HG02840 (cell line): ENCODE results near the gene ARHGEF7.

Source experiments
- ATAC-seq: cut with Tn5 transposase; IDR thresholded peaks from one replicate; pipeline ENCODE4 v1.9.1; 2021; ENCODE audit warnings: mild to moderate bottlenecking, moderate library complexity, moderate number of reproducible peaks; ENCODE audit not compliant: unreplicated experiment, low FRiP score

Gene ARHGEF7

DNA sequence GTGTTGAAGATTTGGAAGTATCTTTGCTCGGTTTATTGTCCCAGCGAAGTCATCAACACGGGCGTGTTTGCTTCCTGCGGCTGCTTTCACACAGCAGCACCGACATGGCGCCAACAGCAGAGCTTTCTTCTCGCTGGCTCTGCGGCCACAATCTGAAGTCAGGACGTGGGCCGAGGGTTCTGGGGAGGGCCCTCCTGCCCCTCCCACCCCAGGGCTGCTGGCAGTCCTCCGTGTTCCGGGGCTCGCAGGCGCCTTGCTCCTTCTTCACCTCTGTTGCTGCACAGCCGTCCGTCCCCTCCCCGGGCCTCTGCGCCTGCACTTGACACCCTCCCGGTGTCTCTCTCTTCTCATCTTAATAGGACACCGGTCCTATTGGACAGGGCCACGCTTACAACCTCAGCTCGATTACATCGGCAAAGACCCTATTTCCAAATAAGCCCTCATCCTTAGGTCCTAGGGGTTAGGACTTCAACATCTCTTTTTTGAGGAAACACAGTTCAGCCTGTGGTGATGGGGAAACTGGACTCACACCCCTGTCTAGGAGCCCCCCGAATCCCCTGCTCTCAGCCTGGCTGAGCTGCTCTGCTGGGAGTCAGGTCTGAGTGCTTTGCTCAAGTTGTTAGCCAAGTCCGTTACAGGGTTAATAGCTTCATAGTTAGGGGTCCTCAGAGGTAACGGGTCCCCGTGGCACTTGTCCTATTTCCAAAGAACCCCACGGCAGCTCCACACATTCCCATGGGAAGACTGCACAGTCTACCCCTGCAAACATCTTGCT, 202.6 kb downstream of the ARHGEF7 start:
- no peak for ATAC-seq

DNA sequence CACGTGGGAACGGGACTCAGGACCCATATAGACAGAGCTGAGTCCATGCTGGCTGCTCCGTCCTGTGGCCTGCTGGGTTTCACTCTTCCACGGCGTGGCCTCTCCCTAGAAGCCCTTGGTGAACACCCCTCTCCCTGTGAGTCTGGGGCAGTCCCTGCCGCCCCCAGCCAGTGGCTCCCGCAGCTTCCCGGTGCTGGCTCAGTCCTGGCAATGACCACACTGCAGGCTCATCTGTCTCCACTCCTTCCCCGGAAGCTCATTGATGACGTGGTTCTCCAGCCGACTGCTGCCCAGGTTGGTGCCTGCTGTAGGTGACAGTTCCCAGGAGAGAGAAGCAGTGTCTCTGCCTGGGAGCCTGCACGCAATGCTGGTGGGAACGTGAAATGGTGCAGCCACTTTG, 203.3 kb downstream of the ARHGEF7 start:
- no peak for ATAC-seq

DNA sequence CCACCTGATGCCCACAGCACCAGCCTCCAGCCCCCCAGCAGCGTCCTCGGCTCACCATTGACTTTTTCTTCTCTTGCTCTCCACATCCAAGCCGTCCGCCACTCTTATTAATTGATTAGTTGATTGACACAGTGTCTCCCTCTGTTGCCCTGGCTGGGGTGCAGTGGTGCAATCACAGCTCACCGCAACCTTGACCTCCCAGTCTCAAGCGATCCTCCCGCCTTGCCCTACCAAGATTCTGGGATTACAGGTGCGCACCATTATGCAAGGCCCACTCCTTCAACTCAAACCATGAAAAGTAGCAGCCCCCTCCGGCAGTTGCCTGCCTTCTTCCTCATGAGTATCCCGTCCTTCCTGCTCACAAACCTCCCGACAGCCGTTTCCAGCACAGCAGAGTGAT, 204.4 kb downstream of the ARHGEF7 start:
- ATAC-seq, result no peak

DNA sequence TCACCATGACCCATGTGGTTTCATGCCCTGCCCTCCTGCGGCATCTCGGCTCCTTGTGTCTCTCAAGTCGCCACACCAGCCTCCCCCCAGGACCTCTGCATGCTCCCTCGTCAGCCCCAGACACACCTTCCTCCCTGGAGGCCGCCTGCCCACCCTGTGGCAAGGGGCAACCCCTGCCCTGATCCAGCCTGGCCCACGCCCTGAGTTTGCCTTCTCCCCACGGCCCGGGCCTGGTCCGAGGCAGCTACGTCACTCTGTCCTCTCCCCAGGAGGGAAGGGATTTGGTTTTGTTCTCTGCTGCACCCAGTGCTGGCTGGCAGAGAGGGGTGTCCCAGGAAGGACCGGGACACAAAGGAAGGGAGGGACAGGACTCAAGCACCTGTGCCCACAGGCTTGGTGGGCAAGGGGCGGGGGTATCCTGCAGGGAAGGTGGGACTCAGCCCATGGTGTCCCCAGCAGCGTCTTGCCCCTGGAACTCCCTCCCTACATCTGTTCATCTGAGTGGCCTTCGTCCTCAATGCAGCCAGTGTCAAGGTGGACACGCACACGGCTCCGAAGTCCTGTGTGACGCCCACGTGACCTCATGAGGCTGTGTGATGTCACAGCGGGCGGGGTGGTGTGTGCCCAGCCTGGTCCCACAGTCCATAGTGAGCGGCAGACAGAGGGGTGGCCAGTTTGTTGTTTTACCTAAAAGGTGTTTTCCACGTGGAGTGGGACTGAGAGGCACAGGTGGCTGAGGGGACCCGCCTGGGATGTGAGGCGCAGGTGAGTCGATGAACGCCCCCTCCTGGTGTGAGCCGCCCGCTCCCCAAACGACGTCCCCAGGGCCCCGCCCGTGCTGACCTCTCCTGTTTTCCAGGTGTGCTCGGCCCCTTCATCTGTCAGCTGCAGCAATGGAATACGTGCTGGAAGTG, 205.1 kb downstream of the ARHGEF7 start, which contains the start of gene TEX29:
Gene TEX29, plus strand, starts transcription at position 645 of the 914 bp plus-strand sequence. Its CDS starts 249 bp downstream, at position 894.
- ATAC-seq, result no peak

DNA sequence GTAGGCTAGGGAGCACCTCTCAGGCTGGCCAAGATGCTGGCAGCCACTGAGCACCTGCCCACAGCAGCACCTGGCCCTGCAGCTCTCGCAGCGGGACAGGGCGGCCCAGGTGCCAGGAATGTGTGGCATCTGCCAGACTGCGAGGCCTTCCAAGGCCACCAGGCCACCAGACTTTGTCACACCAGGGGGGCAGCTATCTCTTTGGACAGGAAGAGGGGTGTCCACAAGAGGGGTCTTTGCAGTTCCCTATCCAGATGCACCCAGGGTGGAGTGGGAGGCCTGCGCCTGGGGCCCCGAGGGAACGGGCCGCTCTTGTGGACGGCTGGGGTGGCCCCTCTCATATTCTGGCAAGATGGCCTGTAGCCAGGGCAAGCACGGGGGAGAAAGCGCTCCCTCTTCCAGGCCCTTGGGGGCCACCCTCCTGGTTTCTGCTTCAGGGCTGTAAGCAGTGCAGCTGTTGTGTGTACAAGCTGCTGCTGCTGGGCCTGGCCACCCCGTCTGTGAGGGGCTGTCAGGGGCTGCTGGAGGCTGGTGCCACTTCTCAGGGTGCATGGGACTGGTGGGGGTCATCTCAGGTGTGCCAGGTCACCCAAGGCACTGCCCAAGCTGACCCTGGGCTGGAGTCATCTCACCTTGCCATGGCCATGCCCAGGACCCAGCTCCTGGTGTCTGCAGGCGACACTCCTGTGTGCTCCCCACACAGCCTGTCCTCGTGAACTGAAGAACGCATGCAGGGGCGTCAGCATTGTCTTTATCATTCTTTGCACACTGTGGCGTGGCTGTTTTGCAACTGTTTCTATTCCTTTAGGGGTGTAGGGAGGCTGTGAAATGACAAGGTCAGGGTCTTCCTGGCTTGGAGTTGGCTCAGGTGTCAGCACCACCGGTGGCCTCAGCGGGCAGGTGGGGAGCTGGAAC, 207.1 kb downstream of the ARHGEF7 start:
- ATAC-seq, result no peak

DNA sequence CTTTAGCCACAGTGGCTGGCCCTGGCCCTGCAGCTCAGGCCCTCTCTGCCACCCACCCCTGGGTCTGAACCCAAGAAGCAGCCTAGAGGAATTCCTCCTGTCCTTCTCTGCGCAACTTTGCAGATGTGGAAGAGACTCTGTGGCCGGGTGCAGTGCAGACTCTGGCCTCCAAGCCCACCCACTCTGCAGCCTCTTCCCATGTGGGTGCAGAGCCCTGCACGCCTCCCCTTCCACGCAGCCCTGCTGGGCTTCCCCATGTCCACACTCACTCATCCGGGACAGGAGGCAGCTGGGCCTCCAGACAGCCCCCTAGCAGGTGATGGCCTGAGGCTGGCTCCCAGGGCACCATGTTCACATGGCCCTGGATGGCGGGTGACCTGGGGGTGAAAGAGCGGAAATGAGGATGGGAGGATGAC, 207.8 kb downstream of the ARHGEF7 start:
- no peak for ATAC-seq

DNA sequence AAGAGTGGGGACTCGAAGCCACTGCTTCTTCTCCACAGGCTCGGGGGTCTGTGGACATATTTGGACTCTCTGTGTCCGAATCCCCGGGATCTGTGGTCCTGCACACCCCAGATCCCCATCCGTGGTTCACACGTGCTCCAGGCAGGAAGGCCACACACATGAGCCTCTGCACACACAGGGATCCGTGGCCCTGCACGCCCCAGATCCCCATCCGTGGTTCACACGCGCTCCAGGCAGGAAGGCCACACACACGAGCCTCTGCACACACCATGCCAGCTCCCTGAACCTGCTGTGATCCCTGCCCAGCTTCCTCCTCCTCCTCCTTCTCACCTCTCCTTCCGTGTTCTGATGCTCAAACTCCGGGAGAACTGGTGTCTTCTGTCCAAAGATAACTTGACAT, 208.4 kb downstream of the ARHGEF7 start:
- ATAC-seq, result no peak

DNA sequence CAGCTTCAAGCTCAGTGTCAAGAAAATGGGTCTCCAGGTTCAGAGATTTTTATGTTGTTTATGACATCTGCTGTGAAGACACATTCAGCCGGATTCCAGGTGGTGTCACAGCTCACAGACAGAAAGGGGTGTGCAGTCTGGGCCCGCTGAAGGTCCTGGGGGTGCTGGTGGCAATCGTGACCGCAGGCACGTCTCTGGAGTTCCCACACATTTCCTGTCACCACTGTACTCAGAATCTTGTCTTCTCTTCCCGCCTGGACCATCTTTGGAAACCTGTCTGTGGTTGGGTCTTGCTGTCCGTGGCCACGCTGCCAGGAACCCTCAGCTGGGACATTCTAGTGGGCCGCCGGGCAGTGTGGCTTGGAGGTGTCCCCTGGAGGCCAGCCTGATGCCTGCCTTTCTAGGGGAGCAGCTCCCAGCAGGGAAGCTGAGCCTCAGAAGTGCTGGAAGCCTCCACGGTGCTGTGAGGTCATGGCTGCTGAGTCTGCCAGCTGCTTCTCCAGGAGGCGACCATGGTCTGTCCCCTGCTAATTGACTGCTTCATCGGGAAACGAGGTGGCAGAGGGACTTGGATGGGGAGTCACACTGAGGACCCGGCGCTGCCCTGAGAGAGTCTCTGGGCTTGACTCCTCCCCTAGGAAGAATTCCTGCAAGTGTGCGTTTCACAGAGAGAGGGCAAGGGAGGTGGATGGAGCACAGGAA, 209.0 kb downstream of the ARHGEF7 start:
- no peak for ATAC-seq

DNA sequence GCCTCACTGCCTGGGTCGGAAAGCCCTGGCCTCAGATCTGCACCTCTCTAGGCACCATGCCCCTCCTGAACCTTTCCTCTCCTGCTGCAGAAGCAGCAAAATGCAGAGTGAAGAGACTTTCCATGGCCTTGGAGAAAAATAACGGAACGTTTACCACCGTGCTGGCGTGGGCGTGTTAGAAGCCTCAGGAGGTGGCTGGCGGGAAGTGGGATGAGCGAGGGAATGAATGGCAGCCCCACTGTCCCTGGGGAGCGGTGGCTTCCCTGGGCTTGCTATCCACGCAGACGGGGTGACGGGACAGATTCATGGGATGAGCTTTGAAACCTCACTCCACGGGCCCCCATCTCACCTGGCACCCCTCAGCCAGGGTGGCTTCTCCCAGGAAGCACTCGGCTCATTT, 209.6 kb downstream of the ARHGEF7 start:
- no peak for ATAC-seq

DNA sequence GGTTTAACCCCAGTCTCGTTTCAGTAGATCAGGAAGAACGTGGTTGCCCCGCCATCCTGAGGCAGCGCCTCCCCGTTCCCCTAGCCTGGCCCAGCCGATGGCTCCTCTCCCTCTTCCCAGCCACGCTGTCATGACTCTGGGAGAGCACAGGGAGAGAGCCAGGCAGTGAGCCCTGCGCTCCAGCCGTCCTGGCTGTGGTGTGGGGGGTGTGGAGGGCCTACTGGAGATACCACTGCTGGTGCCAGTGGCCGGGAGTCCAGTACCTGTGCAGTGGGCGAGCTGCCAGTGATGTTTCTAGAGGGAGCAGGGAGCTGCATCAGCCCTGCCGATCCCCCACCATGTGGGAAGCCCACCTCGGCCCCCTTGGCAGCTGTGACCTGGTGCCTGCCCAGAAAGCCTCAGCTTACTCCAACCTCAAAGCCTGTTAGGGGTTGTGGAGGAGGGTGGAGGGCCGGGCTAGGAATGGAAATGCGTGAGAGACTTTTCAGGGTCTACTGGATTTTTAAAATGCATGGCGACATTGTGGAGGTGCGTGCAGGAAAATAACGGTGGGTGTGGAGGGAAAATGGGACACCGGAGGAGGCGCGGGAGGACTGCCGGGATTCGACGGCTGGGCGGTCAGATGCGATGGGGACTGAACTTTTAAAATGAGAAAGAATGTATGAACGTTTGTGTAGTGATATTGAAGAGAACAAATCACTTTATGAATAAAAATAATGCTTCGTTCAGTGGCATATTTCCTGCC, 210.2 kb downstream of the ARHGEF7 start:
- no peak for ATAC-seq

DNA sequence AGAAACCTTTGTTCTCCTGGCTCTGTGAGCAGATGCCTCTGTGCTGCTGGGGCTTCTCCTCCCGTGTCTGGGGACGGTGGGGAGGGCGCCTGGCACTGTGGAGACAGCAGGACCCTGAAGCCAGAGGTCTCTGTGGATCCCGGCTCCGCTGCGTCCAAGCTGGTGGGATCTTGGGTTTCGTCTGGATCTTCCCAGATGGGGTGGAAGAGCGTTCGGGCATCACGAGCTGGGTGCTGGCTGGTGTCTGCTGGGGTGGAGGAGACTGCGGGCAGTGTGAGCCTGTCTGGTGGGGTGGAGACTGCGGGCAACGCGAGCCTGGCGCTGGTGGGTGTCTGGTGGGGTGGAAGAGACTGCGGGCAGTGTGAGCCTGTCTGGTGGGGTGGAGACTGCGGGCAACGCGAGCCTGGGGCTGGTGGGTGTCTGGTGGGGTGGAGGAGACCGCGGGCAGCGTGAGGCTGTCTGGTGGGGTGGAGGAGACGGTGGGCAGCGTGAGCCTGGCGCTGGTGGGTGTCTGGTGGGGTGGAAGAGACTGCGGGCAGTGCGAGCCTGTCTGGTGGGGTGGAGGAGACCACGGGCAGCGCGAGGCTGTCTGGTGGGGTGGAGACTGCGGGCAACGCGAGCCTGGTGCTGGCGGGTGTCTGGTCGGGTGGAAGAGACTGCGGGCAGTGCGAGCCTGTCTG, 211.0 kb downstream of the ARHGEF7 start:
- no peak for ATAC-seq

DNA sequence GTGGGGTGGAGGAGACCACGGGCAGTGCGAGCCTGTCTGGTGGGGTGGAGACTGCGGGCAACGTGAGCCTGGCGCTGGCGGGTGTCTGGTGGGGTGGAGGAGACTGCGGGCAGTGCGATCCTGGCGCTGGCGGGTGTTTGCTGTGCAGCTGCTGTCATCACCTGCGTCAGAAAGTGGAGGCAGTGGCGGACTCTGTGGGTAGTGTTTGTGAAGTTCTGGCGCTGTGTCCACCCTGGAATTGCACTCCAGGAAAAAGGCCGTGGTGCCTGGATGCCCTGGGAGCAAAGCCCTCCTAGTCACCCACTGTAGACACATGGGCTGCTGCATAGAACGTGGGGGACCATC, 211.5 kb downstream of the ARHGEF7 start:
- no peak for ATAC-seq

DNA sequence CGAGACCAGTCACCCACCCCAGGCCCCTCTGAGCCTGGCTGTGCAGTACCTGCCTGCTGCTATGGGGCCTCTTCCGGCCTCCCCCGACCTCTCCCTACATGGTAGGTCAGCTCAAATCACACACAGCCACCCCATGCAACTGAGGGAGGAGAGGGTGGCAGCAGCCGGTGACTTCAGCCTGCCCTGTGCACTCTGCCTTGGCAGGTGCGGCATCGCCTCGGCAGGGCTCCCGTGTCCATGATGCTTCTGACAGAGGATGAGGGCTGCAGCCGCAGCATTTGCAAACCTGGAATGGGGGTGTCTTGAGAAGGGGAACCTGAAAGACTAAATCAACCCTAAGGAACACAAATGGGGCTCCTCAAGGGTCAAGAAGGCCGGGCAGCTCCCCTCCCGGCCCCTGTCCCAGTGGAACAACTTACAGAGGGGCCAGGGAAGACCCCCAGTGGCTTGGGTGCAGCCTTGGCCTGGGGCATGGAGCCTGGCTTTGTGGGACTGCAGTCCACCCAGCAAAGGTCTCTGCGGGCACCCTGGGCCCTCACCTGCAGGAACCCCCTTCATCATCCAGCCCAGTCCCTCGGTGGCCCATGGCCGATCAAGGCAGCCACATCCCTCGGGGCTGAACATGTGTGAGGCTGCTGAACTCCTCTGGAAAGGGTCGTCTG, 212.0 kb downstream of the ARHGEF7 start:
- no peak for ATAC-seq

DNA sequence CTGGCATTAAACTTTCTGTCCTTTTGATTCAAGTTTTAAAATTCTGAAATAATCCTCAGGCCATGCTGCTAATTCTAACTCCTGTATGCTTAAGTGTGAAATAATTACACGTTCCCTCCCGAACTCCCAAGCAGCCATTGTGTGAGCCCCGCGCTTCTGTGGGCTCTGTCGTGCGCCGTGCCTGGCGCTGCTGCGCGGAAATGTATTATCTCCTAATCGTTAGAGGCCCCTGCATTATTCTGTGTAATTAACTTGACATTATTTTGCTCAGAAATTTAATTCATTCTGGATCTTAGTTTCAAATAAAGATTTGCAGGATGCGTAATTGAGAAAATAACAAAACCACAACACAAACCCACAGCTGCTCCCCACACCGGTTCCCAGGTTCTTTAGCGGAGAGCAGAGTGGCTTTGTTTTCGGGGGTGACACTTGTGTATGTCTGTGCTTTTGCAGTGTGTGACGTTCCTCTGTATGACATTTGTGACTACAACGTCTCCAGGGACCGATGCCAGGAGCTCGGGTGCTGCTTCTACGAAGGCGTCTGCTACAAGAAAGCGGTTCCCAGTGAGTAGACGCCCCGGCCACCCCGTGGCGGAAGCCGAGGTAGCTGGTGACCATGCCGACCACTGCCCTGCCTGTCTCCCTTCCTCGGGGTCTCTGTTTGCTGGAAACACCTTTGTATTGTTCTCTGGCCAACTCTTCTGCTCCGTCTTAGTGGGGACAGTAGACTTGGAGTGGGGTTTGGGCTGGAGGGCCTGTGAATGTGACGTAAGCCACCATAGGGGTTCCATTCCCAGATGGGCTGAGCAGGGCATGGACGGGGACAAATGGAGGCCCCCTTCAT, 212.8 kb downstream of the ARHGEF7 start:
- ATAC-seq, result no peak

DNA sequence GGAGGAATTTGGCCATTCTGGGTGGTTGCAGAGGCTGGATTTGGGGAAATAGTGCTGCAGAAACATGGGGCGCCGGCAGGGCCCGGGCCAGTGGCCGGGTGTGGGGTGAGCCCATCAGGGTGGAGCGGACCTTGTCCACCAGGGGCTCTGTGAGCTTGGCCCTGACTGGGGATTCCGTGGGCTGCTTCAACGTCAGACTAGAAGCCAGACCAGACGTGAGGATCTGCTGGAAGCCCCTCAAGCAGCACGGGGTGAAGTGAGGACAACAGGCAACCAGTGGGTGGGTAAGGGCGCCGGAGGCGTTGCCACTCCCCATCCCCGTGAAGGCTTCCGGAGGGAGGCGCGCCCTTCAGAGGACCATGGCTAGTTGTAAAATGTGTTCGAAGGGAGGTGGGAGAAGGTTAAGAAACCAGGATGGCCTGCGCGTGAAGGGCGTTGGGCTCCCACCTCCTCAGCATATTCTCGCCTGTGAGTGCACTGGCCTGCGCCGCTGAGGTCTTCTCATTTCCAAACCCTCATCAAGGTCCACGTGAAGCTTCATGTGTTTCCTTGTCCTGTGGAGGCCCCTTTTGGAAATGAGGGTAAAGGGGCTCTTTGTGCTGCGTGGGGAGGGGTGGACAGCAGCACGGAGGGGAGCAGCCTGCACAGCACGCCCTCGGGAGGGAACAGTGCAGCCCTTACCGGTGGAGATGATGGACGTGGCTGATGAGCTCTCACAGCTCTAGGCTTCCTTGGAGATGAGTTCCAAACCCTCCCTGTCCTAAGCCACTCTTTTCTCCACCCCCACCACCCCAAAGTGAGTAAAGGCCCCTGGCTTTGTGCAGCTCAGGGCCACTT, 213.7 kb downstream of the ARHGEF7 start:
- no peak for ATAC-seq

DNA sequence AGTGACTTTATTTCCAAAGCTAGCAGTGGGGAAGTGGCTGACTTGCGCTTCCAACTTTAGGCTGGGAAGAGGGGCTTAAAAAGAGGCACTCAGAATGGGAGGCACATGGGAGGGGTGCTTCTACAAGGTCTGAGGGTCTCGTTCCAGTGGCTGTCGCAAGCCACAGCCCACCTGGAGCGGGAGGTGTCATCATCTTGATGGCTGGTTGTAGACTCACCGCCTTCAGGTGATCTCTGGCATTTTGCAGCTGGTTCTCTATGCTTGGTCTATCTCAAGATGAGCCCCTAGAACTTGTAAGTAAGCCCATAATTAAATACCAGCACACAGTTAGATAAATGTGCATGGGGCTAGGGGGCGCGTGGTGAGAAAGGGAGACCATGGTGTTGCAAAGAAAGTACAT, 214.5 kb downstream of the ARHGEF7 start:
- ATAC-seq, result no peak
